Right lobe of liver (tissue), 4 donors: ENCODE data around the gene ADORA1.

Experiments
- CTCF ChIP-seq, 4 donors: fragments of 200-600 bp in 3 of 4; fragments of 450-650 bp in 1 of 4; IDR thresholded peaks; one replicate each; pipeline versions ENCODE4 v1.5.1 to v1.8.0; 2016 to 2022; ENCODE audit warnings: antibody characterized with exemption in 4 of 4, mild to moderate bottlenecking in 2 of 4
- POLR2A ChIP-seq: fragments of 450-650 bp; IDR thresholded peaks from one replicate; pipeline ENCODE4 v1.6.1; 2017; ENCODE audit warnings: antibody characterized with exemption, mild to moderate bottlenecking
- donor health status: DM: no; HTN: no; CAD: no.
- donor health status: DM: no; HTN: no; CAD: no.
- donor health status: DM: no; HTN: yes; CAD: no.

GRCh38 chr1:203084588-203085527, 42.7 kb upstream of the ADORA1 start:
- peak in 2 of 4 donors; percentile 8 to 33 for TF ChIP-seq CTCF (IDR thresholded peaks at IDR 0.05)
- no peak for TF ChIP-seq POLR2A
